ENCODE results near the gene LILRA6.
A peak's percentile ranks its signal among the peaks of the same experiment; 100 is the strongest.

Gene LILRA6

DNA sequence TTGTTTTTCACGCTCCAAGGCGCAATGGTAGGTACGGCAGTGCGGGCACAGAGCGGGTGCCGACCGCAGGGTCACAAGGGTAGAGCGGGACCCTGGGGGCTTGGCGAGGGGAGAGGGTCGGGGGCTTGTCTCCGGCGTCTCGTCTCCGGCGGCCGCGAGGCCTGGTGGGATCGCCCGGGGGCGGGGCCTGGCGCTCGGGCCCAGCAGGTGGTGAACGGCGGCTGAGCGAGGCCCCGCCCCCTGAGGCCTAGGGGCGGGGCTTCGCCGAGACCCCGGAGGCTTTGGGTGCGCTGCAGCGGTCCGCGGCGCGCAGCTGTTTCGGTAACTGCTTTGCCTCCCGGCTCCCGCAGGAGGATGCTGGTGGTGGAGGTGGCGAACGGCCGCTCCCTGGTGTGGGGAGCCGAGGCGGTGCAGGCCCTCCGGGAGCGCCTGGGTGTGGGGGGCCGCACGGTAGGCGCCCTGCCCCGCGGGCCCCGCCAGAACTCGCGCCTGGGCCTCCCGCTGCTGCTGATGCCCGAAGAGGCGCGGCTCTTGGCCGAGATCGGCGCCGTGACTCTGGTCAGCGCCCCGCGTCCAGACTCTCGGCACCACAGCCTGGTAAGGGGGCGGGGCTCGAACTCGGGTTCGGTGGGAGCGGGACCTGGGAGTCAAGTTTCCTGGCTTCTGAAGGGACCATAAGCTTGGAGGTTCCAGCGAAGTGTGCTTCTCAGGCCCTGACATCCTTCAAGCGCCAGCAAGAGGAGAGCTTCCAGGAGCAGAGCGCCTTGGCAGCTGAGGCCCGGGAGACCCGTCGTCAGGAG, 51.4 kb downstream of the LILRA6 start, which contains the start of gene TSEN34:
TSEN34 (plus strand) TSS at position 298 of the 800 bp plus-strand sequence; CDS start at position 355, 57 bp downstream.
- ATAC-seq (peak; percentile 45), DNase-seq (peak; percentile 90 to 93)
- H3K27me3 Mint-ChIP-seq: no peaks in the 10 kb centered on the region
- peaks cover 48% of the 10 kb centered on the region for H3K4me1 Mint-ChIP-seq
- H3K27ac Mint-ChIP-seq: peak within 1 kb of the TSS; percentile 99
- peak within 1 kb of the TSS; percentile 88 to 90 for H3K4me3 Mint-ChIP-seq
- H3K9me3 Mint-ChIP-seq: no peaks in the 10 kb centered on the region

DNA sequence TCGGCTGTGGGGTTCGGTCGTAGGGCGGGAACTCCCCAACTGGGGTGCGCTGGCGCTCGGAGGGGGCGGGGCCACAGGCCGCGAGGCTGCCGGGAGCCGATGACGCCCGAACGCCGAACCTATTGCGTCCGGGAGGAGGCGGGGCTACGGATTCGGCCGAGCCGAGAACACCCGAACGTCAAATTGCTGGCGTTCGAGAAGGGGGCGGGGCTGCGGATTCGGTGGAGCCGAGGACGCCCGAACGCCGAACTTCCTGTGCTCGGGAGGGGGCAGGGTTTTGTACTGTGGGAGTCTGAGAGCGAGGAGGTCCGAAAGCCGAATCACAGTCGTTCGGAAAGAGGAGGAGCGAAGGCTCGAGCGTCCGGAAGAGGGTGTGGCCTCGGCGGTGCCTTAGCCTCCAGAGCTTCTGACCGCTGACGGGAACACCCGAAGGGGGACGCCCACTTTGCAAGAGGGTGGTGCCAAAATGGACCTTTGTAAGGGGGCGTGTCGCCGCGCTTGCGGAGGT, 52.0 kb downstream of the LILRA6 start:
- H3K4me3 Mint-ChIP-seq: peak overlapping the region; percentile 88 to 90
- peak overlapping the region; percentile 99 for H3K27ac Mint-ChIP-seq
- peak; percentile 100 for DNase-seq
- no peaks in the 10 kb centered on the region for H3K9me3 Mint-ChIP-seq
- peaks cover 48% of the 10 kb centered on the region for H3K4me1 Mint-ChIP-seq
- ATAC-seq: peak; percentile 74
- H3K27me3 Mint-ChIP-seq: no peaks in the 10 kb centered on the region

DNA sequence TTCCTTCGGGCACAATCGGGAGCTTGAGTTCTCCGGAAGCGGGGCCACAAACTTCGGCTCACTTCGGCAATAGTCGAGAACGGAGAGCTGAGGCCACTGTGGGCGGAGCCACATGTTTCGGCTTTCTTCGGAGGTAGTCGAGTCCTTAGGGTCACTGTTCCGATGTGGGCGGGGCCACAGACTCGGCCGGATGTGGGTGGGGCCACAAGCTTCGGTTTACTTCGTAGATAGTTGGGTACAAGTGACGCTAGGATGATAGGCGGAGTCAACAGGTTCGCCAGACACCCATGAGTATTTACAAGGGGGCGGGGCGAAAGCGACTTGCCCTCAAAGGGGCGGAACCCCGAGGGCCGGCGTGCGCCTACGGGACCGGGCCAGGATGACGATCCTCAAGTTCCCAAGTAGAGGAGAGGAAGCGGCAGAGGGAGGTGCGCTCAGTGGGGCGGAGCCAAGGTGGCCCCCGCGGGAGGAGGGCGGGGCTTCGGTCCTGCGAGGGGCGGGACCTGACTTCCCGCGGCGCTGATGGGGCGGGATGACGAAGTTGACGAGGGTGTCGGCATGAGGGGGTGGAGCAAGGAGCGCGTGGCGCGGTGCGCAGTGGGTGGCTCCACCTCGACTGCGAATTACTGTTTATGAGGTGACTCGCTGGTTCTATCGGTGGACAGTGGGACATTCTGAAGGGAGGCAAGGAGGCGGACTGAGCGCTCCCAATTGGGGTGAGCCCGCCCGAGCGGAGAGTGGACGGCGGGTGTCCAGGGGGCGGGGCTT, 52.7 kb downstream of the LILRA6 start:
- Mint-ChIP-seq H3K4me1 (peaks cover 48% of the 10 kb centered on the region), H3K27me3 (no peaks in the 10 kb centered on the region), H3K4me3 (peak overlapping the region; percentile 88 to 90), H3K27ac (peak overlapping the region; percentile 99), H3K9me3 (no peaks in the 10 kb centered on the region)
- DNase-seq (peak; percentile 100), ATAC-seq (peak; percentile 71)

DNA sequence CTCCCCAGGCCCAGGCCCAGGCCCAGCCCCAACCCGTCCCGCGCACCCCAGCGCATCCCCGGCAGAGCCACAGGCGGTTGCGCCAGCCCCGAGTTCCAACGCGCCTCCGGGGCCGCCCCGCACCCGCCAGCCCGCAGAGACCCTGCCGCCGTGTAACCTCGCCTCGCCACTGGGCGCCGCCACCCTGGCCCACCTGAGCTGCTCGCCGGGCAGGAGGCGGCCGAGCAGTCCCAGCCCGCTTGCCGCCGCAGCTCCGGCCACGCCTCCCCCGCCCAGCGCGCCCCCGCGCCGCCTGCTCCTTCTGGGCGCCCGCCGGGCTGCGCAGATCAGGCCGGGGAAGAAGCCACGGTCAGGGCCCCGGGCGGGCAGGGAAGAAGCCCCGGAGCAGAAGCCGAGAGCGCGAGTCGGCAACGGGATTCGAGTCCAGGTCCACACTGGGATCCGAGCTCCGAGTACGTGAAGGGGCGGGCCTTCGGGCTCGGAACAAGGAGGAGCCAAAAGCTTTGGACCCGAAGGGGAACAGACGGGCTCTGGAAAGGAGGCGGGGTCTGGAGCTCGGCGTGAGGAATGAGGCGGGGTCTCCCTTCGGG, 53.4 kb downstream of the LILRA6 start, which contains the start of gene MBOAT7:
MBOAT7 (minus strand) TSS at position 436 of the 590 bp plus-strand sequence. CDS start 1,072 bp downstream, outside the sequence.
- peak within 1 kb of the TSS; percentile 88 to 90 for H3K4me3 Mint-ChIP-seq
- peaks cover 48% of the 10 kb centered on the region for H3K4me1 Mint-ChIP-seq
- no peaks in the 10 kb centered on the region for H3K27me3 Mint-ChIP-seq
- peak within 1 kb of the TSS; percentile 99 for H3K27ac Mint-ChIP-seq
- peak; percentile 31 for ATAC-seq
- DNase-seq: no peak
- H3K9me3 Mint-ChIP-seq: no peaks in the 10 kb centered on the region

DNA sequence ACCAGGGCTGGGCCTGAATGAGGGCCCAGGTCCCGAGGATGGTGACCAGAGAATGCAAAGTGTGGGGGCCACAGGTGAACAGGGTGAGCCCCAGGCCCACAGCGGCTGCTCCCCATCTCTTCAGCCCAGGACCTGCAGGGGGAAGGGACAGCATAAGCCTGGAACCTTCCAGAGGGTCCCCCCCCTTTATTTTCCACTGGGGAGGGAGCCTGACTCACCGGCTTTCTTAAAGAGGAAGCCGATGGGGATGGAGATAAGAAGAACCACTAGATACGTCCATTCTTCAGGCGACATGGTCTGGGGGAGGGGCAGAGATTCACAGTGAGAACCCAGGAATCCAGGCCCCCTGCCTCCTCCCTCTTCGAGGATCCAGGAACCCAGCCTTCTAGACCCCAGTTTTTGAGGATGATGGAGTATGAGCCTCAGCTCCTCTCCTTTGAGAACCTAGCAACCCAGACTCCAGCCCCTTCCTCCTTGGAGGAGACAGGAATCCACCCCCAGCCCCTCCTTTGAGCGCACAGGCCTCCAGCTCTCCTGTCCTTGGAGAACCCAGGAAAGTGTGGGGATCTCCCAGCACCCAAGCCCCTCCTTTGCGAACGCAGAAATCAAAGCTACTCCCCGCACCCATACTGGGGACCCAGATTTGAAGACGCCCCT, 54.2 kb downstream of the LILRA6 start:
- Mint-ChIP-seq H3K27me3 (no peaks in the 10 kb centered on the region), H3K27ac (peak overlapping the region; percentile 86 to 87), H3K4me1 (peaks cover 45% of the 10 kb centered on the region), H3K4me3 (peak overlapping the region; percentile 88 to 90), H3K9me3 (no peaks in the 10 kb centered on the region)
- DNase-seq: peak in 1 of 2 donors; percentile 33
- ATAC-seq: no peak

DNA sequence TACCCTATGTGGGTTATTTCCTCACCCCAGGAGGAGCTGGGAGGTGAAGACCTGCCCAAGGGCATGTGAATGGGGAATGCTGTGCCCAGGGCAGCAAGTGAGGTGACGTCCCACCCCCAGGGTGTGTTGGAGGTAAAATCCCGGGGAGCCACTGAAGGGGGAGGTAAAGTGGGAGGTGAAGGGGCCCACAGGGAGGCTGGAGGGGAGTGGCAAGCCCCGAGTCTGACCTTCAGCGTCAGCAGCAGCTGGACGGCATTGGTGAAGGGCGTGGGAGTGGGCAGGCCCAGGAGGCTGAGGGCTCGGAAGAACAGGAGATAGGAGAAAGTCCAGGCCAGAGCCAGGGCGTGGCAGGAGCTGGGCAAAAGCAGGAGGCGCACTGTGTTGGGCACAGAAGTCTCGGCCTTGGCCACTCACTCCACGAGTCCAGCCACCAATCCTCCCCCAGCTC, 55.6 kb downstream of the LILRA6 start:
- Mint-ChIP-seq H3K9me3 (no peaks in the 10 kb centered on the region), H3K4me3 (peak overlapping the region; percentile 49 to 90), H3K27me3 (no peaks in the 10 kb centered on the region), H3K4me1 (peaks cover 31% of the 10 kb centered on the region), H3K27ac (peak overlapping the region in 1 of 2 donors; percentile 19)
- no peak for DNase-seq
- no peak for ATAC-seq

Data from stimulated activated naive CD8-positive, alpha-beta T cell treated with anti-CD3 and anti-CD28 coated beads, Interleukin-15, amount 100 ng/mL, for 72 hours (primary cell).